Activated B cell treated with CpG ODN at 0.5 μM for 24 hours (primary cell): ENCODE data around the gene ZNF823. TPM values are rescaled to one million over a fixed set of nuclear protein-coding genes. Genes with fewer than 3 reads are reported as not detected.

Source experiments
- ATAC-seq: fragments of 200-7000 bp; cut with Tn5 transposase; one replicate; pipeline ENCODE4 v1.10.0; 2021; ENCODE audit warnings: low read depth, mild to moderate bottlenecking, moderate library complexity
- CTCF ChIA-PET: fragments of 350-600 bp; sonication (Branson Sonifier 250); formaldehyde crosslinking; loops from one replicate; lab custom pipeline; 2021; ENCODE audit warnings: antibody characterized with exemption; lab: Charles Lee
- POLR2A ChIA-PET: fragments of 350-600 bp; sonication (Branson Sonifier 250); formaldehyde crosslinking; loops from one replicate; lab custom pipeline; 2021; ENCODE audit warnings: antibody characterized with exemption; lab: Charles Lee
- DNase-seq: peaks from one replicate; pipeline ENCODE4 v3.0.0; 2022
- H3K27ac Mint-ChIP-seq: one replicate; pipeline ENCODE4 v1.8.0; 2020; ENCODE audit warnings: mixed read lengths
- H3K27me3 Mint-ChIP-seq: one replicate; pipeline ENCODE4 v1.8.0; 2021; ENCODE audit warnings: mixed read lengths
- H3K36me3 Mint-ChIP-seq: one replicate; pipeline ENCODE4 v1.8.0; 2021; ENCODE audit warnings: low read depth, mixed read lengths
- H3K4me1 Mint-ChIP-seq: one replicate; pipeline ENCODE4 v1.8.0; 2021; ENCODE audit warnings: mixed read lengths
- H3K4me3 Mint-ChIP-seq: one replicate; pipeline ENCODE4 v1.8.0; 2020; ENCODE audit warnings: mild to moderate bottlenecking, mixed read lengths
- H3K9me3 Mint-ChIP-seq: one replicate; pipeline ENCODE4 v1.8.0; 2020; ENCODE audit warnings: mixed read lengths
- intact Hi-C: fragments of 100-400 bp; cut with micrococcal nuclease; formaldehyde crosslinking; loops from one replicate; pipeline ENCODE4 v1.15.1; 2024
- total RNA-seq: library from RNA; stranded (reverse); gene quantifications from 2 replicates; pipeline ENCODE4 v1.2.3, GENCODE V29; 2022
- TF ChIP-seq, protein P1 (sequence below): fragments of 200-600 bp; IDR thresholded peaks from one replicate; pipeline ENCODE4 v1.8.0; 2022; ENCODE audit warnings: antibody characterized with exemption, mild to moderate bottlenecking

The ZNF823 gene
- total RNA-seq, 1 donor from 2014 or later: 3.0 TPM

DNA sequence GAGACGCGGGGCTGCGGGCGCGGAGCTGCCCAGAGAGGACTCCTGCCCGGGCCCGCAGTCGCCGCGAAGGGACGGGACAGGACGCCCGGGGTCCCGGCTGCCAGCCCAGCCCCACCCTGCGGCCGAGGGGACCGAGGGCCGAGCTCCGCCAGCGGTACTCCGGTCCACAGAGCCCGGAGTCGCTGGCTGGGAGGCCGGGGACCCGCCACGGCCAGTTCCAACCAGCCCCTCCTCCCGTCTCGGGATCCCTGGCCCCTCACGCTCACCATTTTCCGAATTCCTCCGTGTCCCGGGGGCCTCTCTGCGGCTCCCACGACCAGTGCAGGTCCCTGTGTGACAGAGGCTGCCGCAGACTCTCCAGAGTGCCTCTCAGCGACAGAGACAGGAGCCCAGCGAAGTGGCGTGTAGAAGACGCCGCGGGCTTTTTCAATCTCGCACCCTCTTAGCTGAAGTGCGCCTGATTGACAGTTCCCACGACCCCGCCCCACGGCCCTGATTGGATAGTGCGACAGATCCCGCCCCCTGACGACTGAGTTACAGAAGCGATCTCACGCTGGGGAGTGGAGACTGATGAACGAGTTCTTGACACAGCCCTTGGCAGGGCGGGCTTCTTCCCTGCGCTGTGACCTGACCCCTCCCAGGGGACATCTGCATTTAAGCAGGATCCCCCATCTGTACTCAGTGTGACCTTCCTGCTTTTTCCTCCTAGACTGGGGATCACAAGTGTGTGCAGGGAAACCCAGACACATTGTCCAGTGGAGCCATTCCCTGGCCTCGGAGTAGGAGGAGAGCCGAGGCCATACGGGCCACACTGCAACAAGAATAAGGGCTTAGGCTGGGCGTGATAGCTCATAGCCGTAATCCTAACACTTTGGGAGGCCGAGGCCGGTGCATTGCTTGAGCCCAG lies 44.0 kb downstream of the ZNF823 start:
- DNase-seq (peak; percentile 78), ATAC-seq (peak; percentile 98)
- TF ChIP-seq, protein P1, sequence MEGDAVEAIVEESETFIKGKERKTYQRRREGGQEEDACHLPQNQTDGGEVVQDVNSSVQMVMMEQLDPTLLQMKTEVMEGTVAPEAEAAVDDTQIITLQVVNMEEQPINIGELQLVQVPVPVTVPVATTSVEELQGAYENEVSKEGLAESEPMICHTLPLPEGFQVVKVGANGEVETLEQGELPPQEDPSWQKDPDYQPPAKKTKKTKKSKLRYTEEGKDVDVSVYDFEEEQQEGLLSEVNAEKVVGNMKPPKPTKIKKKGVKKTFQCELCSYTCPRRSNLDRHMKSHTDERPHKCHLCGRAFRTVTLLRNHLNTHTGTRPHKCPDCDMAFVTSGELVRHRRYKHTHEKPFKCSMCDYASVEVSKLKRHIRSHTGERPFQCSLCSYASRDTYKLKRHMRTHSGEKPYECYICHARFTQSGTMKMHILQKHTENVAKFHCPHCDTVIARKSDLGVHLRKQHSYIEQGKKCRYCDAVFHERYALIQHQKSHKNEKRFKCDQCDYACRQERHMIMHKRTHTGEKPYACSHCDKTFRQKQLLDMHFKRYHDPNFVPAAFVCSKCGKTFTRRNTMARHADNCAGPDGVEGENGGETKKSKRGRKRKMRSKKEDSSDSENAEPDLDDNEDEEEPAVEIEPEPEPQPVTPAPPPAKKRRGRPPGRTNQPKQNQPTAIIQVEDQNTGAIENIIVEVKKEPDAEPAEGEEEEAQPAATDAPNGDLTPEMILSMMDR: no peak
- peak overlapping the region; percentile 41 for H3K27ac Mint-ChIP-seq
- peaks cover 16% of the 10 kb centered on the region for H3K4me1 Mint-ChIP-seq
- intact Hi-C loops: loop anchor here (2.0 kb wide), 1 partner anchor 44 kb away; the partner anchor contains the start of gene ZNF823
- H3K9me3 Mint-ChIP-seq: no peaks in the 10 kb centered on the region
- POLR2A ChIA-PET: interaction anchor here (0.6 kb wide), 1 partner anchor 312 kb away, joined by 5 read pairs; no protein-coding TSS in a partner anchor
- H3K36me3 Mint-ChIP-seq: peaks cover 2% of the 10 kb centered on the region
- H3K4me3 Mint-ChIP-seq: peak overlapping the region; percentile 91
- peaks cover 26% of the 10 kb centered on the region for H3K27me3 Mint-ChIP-seq
- CTCF ChIA-PET: no interaction called here

DNA sequence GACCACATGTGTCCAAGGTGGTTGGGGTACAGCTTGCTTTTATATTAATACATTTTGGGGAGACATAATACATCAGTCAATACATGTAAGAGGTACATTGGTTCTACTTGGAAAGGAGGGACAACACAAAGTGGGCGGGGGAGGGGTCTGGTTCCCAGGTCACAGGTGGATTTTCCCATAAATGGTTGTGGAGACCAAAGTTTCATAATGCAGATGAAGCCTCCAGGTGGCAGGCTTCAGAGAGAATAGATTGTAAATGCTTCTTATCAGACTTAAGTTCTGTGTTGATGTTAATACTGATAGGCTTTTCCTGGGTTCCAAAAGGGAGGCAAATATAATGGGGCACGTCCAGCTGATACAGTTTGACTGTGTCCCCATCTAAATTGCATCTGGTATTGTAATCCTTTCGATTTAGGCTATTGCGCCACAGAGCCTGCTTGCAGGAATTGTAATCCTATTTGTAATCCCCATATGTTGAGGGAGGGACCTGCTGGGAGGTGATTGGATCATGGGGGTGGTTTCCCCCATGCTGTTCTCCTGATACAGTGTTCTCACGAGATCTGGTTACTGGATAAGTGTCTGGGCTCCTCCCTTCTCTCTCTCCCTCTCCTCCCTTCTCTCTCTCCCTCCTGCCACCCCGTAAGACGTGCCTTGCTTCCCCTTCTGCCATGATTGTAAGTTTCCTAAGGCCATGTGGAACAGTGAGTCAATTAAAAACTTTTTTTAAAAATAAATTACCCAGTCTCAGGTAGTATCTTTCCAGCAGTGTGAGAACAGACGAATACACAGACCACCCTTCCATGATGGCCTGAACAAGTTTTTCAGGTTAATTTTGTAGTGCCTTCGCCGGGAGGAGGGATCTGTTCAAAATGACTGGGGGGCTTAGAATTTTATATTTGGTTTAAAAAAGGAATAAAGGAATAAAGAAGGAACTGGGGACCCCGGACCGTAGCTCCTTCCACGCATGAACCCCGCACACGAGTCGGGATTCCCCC lies 44.9 kb downstream of the ZNF823 start:
- Mint-ChIP-seq H3K36me3 (peaks cover 2% of the 10 kb centered on the region), H3K4me1 (peaks cover 16% of the 10 kb centered on the region), H3K4me3 (peak overlapping the region; percentile 64), H3K27ac (no peak overlapping the region), H3K27me3 (peaks cover 32% of the 10 kb centered on the region), H3K9me3 (no peaks in the 10 kb centered on the region)
- intact Hi-C loops: loop anchor here (2.0 kb wide), 1 partner anchor 45 kb away; the partner anchor contains the start of gene ZNF823
- TF ChIP-seq, protein P1: no peak
- ChIA-PET POLR2A (interaction anchor here (0.6 kb wide), 1 partner anchor 311 kb away, joined by 5 read pairs; no protein-coding TSS in a partner anchor), CTCF (no interaction called here)
- no peak for ATAC-seq
- no peak for DNase-seq

DNA sequence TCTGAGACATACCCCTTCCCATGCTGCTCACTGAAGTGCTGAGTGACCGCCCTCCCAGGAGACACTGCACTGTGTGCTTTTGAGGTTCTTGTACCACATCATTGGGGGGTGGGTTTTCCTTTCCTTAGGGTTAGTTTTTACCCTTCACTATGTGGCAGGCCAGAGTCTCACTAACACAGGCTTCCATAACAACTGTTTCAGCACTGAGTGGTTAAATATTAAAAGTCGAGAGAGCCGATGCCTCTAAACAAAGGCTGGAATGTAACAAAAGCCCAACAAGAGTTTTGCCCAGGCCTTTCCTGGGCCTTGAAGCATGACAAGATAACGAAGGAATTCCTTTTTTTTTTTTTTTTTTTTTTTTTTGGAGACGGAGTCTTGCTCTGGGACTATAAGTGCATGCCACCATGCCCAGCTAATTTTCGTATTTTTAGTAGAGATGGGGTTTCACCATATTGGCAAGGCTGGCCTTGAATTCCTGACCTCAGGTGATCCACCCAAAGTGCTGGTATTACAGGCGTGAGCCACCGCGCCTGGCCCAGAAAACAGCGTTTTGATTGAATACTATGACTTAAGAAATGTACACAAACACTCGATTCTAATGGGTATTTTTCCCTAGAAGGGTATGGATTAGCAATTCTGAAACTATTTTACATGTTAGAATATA lies 46.5 kb downstream of the ZNF823 start:
- peaks cover 2% of the 10 kb centered on the region for H3K36me3 Mint-ChIP-seq
- DNase-seq (no peak), ATAC-seq (no peak)
- TF ChIP-seq, protein P1: no peak
- H3K27me3 Mint-ChIP-seq: peaks cover 32% of the 10 kb centered on the region
- POLR2A ChIA-PET: no interaction called here
- no peak overlapping the region for H3K4me3 Mint-ChIP-seq
- CTCF ChIA-PET: no interaction called here
- intact Hi-C loops: no loop called here
- no peaks in the 10 kb centered on the region for H3K9me3 Mint-ChIP-seq
- H3K27ac Mint-ChIP-seq: no peak overlapping the region
- H3K4me1 Mint-ChIP-seq: peaks cover 16% of the 10 kb centered on the region

DNA sequence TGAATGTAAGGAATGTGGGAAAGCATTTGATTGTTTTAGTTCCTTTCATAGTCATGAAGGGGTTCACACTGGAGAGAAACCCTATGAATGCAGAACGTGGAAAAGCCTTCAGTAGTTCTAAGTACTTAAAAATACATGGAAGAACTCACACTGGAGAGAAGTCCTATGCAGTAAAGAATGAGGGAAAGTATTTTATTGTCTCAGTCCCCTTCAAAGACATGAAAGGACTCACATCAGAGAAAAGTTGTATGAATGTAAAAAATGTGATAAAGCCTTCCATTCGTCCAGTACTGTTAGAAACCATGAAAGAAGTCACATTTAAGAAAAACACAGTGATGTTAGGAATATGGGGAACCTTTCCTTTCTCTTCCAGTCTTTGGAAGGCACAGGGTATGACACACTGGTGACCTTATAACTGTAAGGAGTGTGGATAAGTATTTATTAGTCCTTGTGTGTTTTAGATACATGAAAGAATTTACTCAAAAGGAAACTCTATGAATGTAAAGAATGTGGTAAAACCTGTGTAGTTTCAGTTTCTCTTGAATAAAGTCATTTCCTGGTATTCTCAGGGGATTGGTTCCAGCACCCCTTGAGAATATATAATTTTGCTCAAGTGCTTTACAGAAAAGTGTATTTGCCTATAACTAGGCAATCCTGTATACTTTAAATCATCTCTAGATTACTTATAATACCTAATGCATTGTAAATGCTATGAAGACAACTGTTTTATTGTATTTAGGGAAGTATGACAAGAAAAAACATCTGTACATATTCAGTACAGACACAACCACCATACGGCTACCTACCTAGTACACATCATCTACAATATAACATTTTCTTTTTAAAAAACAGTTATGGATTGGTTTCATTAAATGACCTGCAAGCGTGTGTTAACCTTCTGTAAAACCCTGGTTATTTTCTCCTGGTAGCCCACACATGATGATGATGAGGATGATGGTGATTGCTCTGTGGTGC lies 52.8 kb downstream of the ZNF823 start:
- Mint-ChIP-seq H3K9me3 (peaks cover 19% of the 10 kb centered on the region), H3K27ac (no peak overlapping the region), H3K4me3 (no peak overlapping the region), H3K4me1 (peaks cover 4% of the 10 kb centered on the region), H3K27me3 (peaks cover 8% of the 10 kb centered on the region), H3K36me3 (peaks cover 1% of the 10 kb centered on the region)
- DNase-seq: no peak
- ATAC-seq: no peak
- ChIA-PET POLR2A (no interaction called here), CTCF (interaction anchor here (1.2 kb wide), 1 partner anchor 14 kb away, joined by 3 read pairs; no protein-coding TSS in a partner anchor)
- TF ChIP-seq, protein P1: no peak
- intact Hi-C loops: no loop called here
